ENCODE data around the gene TRAT1.

DNA sequence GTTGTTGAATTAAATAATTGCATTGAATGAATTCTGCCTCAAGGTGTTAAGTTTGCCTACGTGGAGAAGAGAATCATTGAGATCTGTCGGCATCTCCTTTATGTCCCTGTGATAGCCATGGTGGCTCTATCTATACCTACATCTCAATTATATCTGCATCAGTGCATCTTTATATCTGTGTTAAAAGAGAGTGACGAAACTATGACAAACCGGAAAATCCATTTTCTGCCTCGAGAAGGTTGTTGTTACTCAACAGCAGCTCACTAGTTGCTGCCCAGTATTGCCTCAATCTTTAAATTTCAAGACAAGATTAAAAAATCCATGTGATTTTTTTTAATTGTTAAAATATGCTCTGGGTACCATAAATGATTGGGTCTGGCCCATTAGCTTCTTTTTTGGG, 72.4 kb downstream of the TRAT1 start:
- TF ChIP-seq EP300 (IDR thresholded peaks at IDR 0.05; ENCODE audit: low read depth in 2 of 2, low read length in 2 of 2) (no peak), EP300 (CRISPR knock-in tag; IDR thresholded peaks at IDR 0.05; ENCODE audit: borderline replicate concordance) (no peak), ZNF550 (CRISPR knock-in tag; IDR thresholded peaks at IDR 0.05; ENCODE audit: borderline replicate concordance) (no peak), ZNF510 (CRISPR knock-in tag; IDR thresholded peaks at IDR 0.05; ENCODE audit: low read depth) (no peak), MYC (CRISPR knock-in tag; IDR thresholded peaks at IDR 0.05; ENCODE audit: borderline replicate concordance) (no peak), ZNF879 (CRISPR knock-in tag; IDR thresholded peaks at IDR 0.05) (no peak), KDM4B (CRISPR knock-in tag; IDR thresholded peaks at IDR 0.05) (no peak), ZNF740 (CRISPR knock-in tag; IDR thresholded peaks at IDR 0.05) (no peak), POLR2AphosphoS5 (IDR thresholded peaks at IDR 0.05; ENCODE audit: low read depth, low read length) (no peak), ZFP36 (IDR thresholded peaks at IDR 0.05; ENCODE audit: borderline replicate concordance, low read depth, low read length, partially characterized antibody) (no peak), ZNF367 (CRISPR knock-in tag; IDR thresholded peaks at IDR 0.05; ENCODE audit: borderline replicate concordance) (no peak), POLR2A (IDR thresholded peaks at IDR 0.05; ENCODE audit: insufficient read depth in 1 of 2, low read depth in 2 of 2, low read length in 2 of 2) (no peak), HNF4A (CRISPR knock-in tag; IDR thresholded peaks at IDR 0.05) (no peak)
- TF ChIP-seq, protein P1, sequence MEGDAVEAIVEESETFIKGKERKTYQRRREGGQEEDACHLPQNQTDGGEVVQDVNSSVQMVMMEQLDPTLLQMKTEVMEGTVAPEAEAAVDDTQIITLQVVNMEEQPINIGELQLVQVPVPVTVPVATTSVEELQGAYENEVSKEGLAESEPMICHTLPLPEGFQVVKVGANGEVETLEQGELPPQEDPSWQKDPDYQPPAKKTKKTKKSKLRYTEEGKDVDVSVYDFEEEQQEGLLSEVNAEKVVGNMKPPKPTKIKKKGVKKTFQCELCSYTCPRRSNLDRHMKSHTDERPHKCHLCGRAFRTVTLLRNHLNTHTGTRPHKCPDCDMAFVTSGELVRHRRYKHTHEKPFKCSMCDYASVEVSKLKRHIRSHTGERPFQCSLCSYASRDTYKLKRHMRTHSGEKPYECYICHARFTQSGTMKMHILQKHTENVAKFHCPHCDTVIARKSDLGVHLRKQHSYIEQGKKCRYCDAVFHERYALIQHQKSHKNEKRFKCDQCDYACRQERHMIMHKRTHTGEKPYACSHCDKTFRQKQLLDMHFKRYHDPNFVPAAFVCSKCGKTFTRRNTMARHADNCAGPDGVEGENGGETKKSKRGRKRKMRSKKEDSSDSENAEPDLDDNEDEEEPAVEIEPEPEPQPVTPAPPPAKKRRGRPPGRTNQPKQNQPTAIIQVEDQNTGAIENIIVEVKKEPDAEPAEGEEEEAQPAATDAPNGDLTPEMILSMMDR (CRISPR knock-in tag; IDR thresholded peaks at IDR 0.05): no peak
- TF ChIP-seq, protein P2, sequence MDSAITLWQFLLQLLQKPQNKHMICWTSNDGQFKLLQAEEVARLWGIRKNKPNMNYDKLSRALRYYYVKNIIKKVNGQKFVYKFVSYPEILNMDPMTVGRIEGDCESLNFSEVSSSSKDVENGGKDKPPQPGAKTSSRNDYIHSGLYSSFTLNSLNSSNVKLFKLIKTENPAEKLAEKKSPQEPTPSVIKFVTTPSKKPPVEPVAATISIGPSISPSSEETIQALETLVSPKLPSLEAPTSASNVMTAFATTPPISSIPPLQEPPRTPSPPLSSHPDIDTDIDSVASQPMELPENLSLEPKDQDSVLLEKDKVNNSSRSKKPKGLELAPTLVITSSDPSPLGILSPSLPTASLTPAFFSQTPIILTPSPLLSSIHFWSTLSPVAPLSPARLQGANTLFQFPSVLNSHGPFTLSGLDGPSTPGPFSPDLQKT (CRISPR knock-in tag; IDR thresholded peaks at IDR 0.05; ENCODE audit: borderline replicate concordance): no peak
